GM21737 (cell line): ENCODE results near the gene SLC12A6.

ENCODE experiments used
- ATAC-seq: cut with Tn5 transposase; IDR thresholded peaks from one replicate; pipeline ENCODE4 v1.9.1; 2021; ENCODE audit warnings: mild to moderate bottlenecking, moderate library complexity; ENCODE audit not compliant: unreplicated experiment

Gene SLC12A6

GRCh38 chr15:34332553-34333120 lies 4.9 kb downstream of the SLC12A6 start:
- no peak for ATAC-seq

GRCh38 chr15:34331809-34332208 lies 5.8 kb downstream of the SLC12A6 start:
- no peak for ATAC-seq

GRCh38 chr15:34330279-34330678 lies 7.3 kb downstream of the SLC12A6 start:
- no peak for ATAC-seq

GRCh38 chr15:34329006-34329405 lies 8.6 kb downstream of the SLC12A6 start:
- no peak for ATAC-seq

- ATAC-seq = no peak
These were observed 9.7 kb downstream of the SLC12A6 start for GRCh38 chr15:34327906-34328305.

- no peak for ATAC-seq
These were observed 12.2 kb downstream of the SLC12A6 start for GRCh38 chr15:34325368-34325767.

GRCh38 chr15:34324933-34325332 lies 12.6 kb downstream of the SLC12A6 start:
- ATAC-seq = no peak

- no peak for ATAC-seq
These were observed 14.4 kb downstream of the SLC12A6 start for GRCh38 chr15:34323217-34323616.

GRCh38 chr15:34318277-34319079 lies 19.1 kb downstream of the SLC12A6 start:
- ATAC-seq = peak; percentile 78

- no peak for ATAC-seq
These were observed 22.8 kb downstream of the SLC12A6 start for GRCh38 chr15:34314491-34315490.

- no peak for ATAC-seq
These were observed 26.0 kb downstream of the SLC12A6 start for GRCh38 chr15:34311563-34311962.

- no peak for ATAC-seq
These were observed 33.0 kb downstream of the SLC12A6 start for GRCh38 chr15:34304613-34305012.

- no peak for ATAC-seq
These were observed 36.5 kb downstream of the SLC12A6 start for GRCh38 chr15:34301058-34301457.

- no peak for ATAC-seq
These were observed 40.5 kb downstream of the SLC12A6 start for GRCh38 chr15:34297059-34297458.

GRCh38 chr15:34292621-34293020 lies 45.0 kb downstream of the SLC12A6 start:
- ATAC-seq = no peak

GRCh38 chr15:34284937-34285336 lies 52.6 kb downstream of the SLC12A6 start:
- no peak for ATAC-seq

GRCh38 chr15:34282384-34282783 lies 55.2 kb downstream of the SLC12A6 start:
- no peak for ATAC-seq

- no peak for ATAC-seq
These were observed 57.4 kb downstream of the SLC12A6 start for GRCh38 chr15:34280193-34280592.

- ATAC-seq = no peak
These were observed 58.2 kb downstream of the SLC12A6 start for GRCh38 chr15:34279368-34279767.

GRCh38 chr15:34275721-34276120 lies 61.9 kb downstream of the SLC12A6 start:
- ATAC-seq = no peak

GRCh38 chr15:34275154-34275553 lies 62.4 kb downstream of the SLC12A6 start:
- ATAC-seq = no peak
